Activated CD4-positive, alpha-beta T cell treated with anti-CD3 and anti-CD28 coated beads for 36 hours (primary cell): ENCODE data around the gene RIMBP2. TPM values are rescaled to one million over a fixed set of nuclear protein-coding genes. Genes with fewer than 3 reads are reported as not detected.
"Not testable (repeated sequence)": the region's sequence is repeated elsewhere in the genome, so short reads cannot be mapped to it uniquely, and the experiment has no call there.

Experiments
- ATAC-seq: fragments of 200-7000 bp; cut with Tn5 transposase; one replicate; pipeline ENCODE4 v1.10.0; 2021; ENCODE audit warnings: mild to moderate bottlenecking, moderate library complexity
- CTCF ChIA-PET: fragments of 350-600 bp; sonication (Branson Sonifier 250); formaldehyde crosslinking; loops from one replicate; lab custom pipeline; 2021; ENCODE audit warnings: antibody characterized with exemption; lab: Charles Lee
- POLR2A ChIA-PET: fragments of 350-600 bp; sonication (Branson Sonifier 250); formaldehyde crosslinking; loops from one replicate; lab custom pipeline; 2021; ENCODE audit warnings: antibody characterized with exemption, inconsistent platforms; lab: Charles Lee
- DNase-seq: peaks from one replicate; pipeline ENCODE4 v3.0.0-alpha.2; 2020
- H3K27ac Mint-ChIP-seq: one replicate; pipeline ENCODE4 v1.8.0; 2021; ENCODE audit warnings: mixed read lengths
- H3K27me3 Mint-ChIP-seq: one replicate; pipeline ENCODE4 v1.8.0; 2021; ENCODE audit warnings: mixed read lengths
- H3K36me3 Mint-ChIP-seq: one replicate; pipeline ENCODE4 v1.8.0; 2021; ENCODE audit warnings: low read depth, mixed read lengths
- H3K4me1 Mint-ChIP-seq: one replicate; pipeline ENCODE4 v1.8.0; 2021; ENCODE audit warnings: mixed read lengths
- H3K4me3 Mint-ChIP-seq: one replicate; pipeline ENCODE4 v1.8.0; 2021; ENCODE audit warnings: mild to moderate bottlenecking, moderate library complexity, mixed read lengths
- H3K9me3 Mint-ChIP-seq: one replicate; pipeline ENCODE4 v1.8.0; 2021; ENCODE audit warnings: low read depth, mixed read lengths
- intact Hi-C, 2 experiments: fragments of 100-400 bp; cut with DNase I in 1 of 2; cut with micrococcal nuclease in 1 of 2; formaldehyde crosslinking; loops; one replicate each; pipeline versions ENCODE4 v1.14.2 to v1.15.1; 2022 to 2024; cut with DNase I, micrococcal nuclease
- total RNA-seq, 2 experiments: library from RNA; stranded (reverse); gene quantifications; one replicate each; pipeline ENCODE4 v1.2.3, GENCODE V29; 2021

Gene RIMBP2
- total RNA-seq, 2 experiments from 2014 or later, result not detected

- intact Hi-C loops, result loop anchor here (1.0 to 10.0 kb wide), 7 partner anchors 288 to 704 kb away; no protein-coding TSS in a partner anchor
- H3K36me3 Mint-ChIP-seq, result no peaks in the 10 kb centered on the region
- no peak overlapping the region for H3K27ac Mint-ChIP-seq
Observed at GRCh38 chr12:130748786-130749185, 32.7 kb upstream of the RIMBP2 start.

GRCh38 chr12:130747867-130748740 is 32.0 kb upstream of the RIMBP2 start:
- H3K9me3 Mint-ChIP-seq, result no peaks in the 10 kb centered on the region
- peaks cover 7% of the 10 kb centered on the region for H3K4me1 Mint-ChIP-seq
- ATAC-seq (peak; percentile 93), DNase-seq (peak; percentile 89)
- no peak overlapping the region for H3K27ac Mint-ChIP-seq
- no peak overlapping the region for H3K4me3 Mint-ChIP-seq
- intact Hi-C loops, result loop anchor here (1.0 to 10.0 kb wide), 7 partner anchors 288 to 703 kb away; no protein-coding TSS in a partner anchor
- no peaks in the 10 kb centered on the region for H3K36me3 Mint-ChIP-seq
- peaks cover 7% of the 10 kb centered on the region for H3K27me3 Mint-ChIP-seq
- ChIA-PET CTCF (interaction anchor here (0.6 to 1.8 kb wide), 10 partner anchors 11 to 844 kb away, joined by 3 to 6 read pairs (median 3); no protein-coding TSS in a partner anchor), POLR2A (interaction anchor here (0.6 kb wide), 1 partner anchor 29 kb away, joined by 5 read pairs; no protein-coding TSS in a partner anchor)

More at GRCh38 chr12:130748786-130749185, 32.7 kb upstream of the RIMBP2 start:
- H3K27me3 Mint-ChIP-seq, result peaks cover 7% of the 10 kb centered on the region
- ChIA-PET CTCF (interaction anchor here (0.6 to 1.4 kb wide), 6 partner anchors 12 to 843 kb away, joined by 3 to 5 read pairs (median 3); no protein-coding TSS in a partner anchor), POLR2A (no interaction called here)
- H3K4me3 Mint-ChIP-seq, result no peak overlapping the region
- H3K4me1 Mint-ChIP-seq, result peaks cover 7% of the 10 kb centered on the region
- H3K9me3 Mint-ChIP-seq, result no peaks in the 10 kb centered on the region
- ATAC-seq, result no peak
- no peak for DNase-seq

GRCh38 chr12:130746546-130746945 is 30.4 kb upstream of the RIMBP2 start:
- H3K27me3 Mint-ChIP-seq, result peaks cover 9% of the 10 kb centered on the region
- ChIA-PET POLR2A (no interaction called here), CTCF (interaction anchor here (0.7 to 1.8 kb wide), 4 partner anchors 16 to 465 kb away, joined by 3 to 6 read pairs (median 4); no protein-coding TSS in a partner anchor)
- H3K27ac Mint-ChIP-seq, result no peak overlapping the region
- DNase-seq, result no peak
- H3K4me1 Mint-ChIP-seq, result peaks cover 7% of the 10 kb centered on the region
- intact Hi-C loops, result loop anchor here (5.0 to 10.0 kb wide), 4 partner anchors 344 to 702 kb away; no protein-coding TSS in a partner anchor
- ATAC-seq, result no peak
- H3K36me3 Mint-ChIP-seq, result no peaks in the 10 kb centered on the region
- H3K9me3 Mint-ChIP-seq, result no peaks in the 10 kb centered on the region
- H3K4me3 Mint-ChIP-seq, result no peak overlapping the region

GRCh38 chr12:130745921-130746320 is 29.8 kb upstream of the RIMBP2 start:
- Mint-ChIP-seq H3K36me3 (no peaks in the 10 kb centered on the region), H3K4me1 (peaks cover 7% of the 10 kb centered on the region), H3K9me3 (no peaks in the 10 kb centered on the region), H3K4me3 (no peak overlapping the region), H3K27ac (no peak overlapping the region), H3K27me3 (peaks cover 9% of the 10 kb centered on the region)
- intact Hi-C loops, result loop anchor here (5.0 to 10.0 kb wide), 4 partner anchors 344 to 701 kb away; no protein-coding TSS in a partner anchor
- ChIA-PET CTCF (interaction anchor here (0.7 to 1.8 kb wide), 3 partner anchors 15 to 465 kb away, joined by 3 to 6 read pairs (median 4); no protein-coding TSS in a partner anchor), POLR2A (no interaction called here)
- ATAC-seq (no peak), DNase-seq (no peak)

GRCh38 chr12:130744274-130744673 is 28.2 kb upstream of the RIMBP2 start:
- intact Hi-C loops, result loop anchor here in 1 of 2 experiments (10.0 kb wide), 1 partner anchor 699 kb away; no protein-coding TSS in a partner anchor
- no peak overlapping the region for H3K27ac Mint-ChIP-seq

GRCh38 chr12:130743606-130744005 is 27.5 kb upstream of the RIMBP2 start:
- POLR2A ChIA-PET, result no interaction called here
- intact Hi-C loops, result loop anchor here in 1 of 2 experiments (10.0 kb wide), 1 partner anchor 699 kb away; no protein-coding TSS in a partner anchor
- Mint-ChIP-seq H3K36me3 (no peaks in the 10 kb centered on the region), H3K27ac (no peak overlapping the region), H3K27me3 (peaks cover 15% of the 10 kb centered on the region), H3K4me1 (peaks cover 7% of the 10 kb centered on the region), H3K9me3 (no peaks in the 10 kb centered on the region), H3K4me3 (no peak overlapping the region)
- no peak for DNase-seq
- CTCF ChIA-PET, result no interaction called here
- ATAC-seq, result no peak

More at GRCh38 chr12:130744274-130744673, 28.2 kb upstream of the RIMBP2 start:
- no peak for DNase-seq
- ATAC-seq, result no peak
- POLR2A ChIA-PET, result no interaction called here
- H3K27me3 Mint-ChIP-seq, result peaks cover 15% of the 10 kb centered on the region
- H3K36me3 Mint-ChIP-seq, result no peaks in the 10 kb centered on the region
- no peaks in the 10 kb centered on the region for H3K9me3 Mint-ChIP-seq
- CTCF ChIA-PET, result no interaction called here
- peaks cover 7% of the 10 kb centered on the region for H3K4me1 Mint-ChIP-seq
- no peak overlapping the region for H3K4me3 Mint-ChIP-seq

- H3K27ac Mint-ChIP-seq, result no peak overlapping the region
- POLR2A ChIA-PET, result no interaction called here
- intact Hi-C loops, result loop anchor here in 1 of 2 experiments (10.0 kb wide), 1 partner anchor 698 kb away; no protein-coding TSS in a partner anchor
- DNase-seq (no peak), ATAC-seq (no peak)
- H3K36me3 Mint-ChIP-seq, result no peaks in the 10 kb centered on the region
- CTCF ChIA-PET, result no interaction called here
- peaks cover 14% of the 10 kb centered on the region for H3K27me3 Mint-ChIP-seq
- no peaks in the 10 kb centered on the region for H3K9me3 Mint-ChIP-seq
- H3K4me1 Mint-ChIP-seq, result peaks cover 6% of the 10 kb centered on the region
- H3K4me3 Mint-ChIP-seq, result no peak overlapping the region
Observed at GRCh38 chr12:130743176-130743575, 27.1 kb upstream of the RIMBP2 start.

- POLR2A ChIA-PET, result no interaction called here
- peaks cover 12% of the 10 kb centered on the region for H3K27me3 Mint-ChIP-seq
- H3K4me3 Mint-ChIP-seq, result no peak overlapping the region
- H3K4me1 Mint-ChIP-seq, result peaks cover under 1% of the 10 kb centered on the region
- DNase-seq (no peak), ATAC-seq (no peak)
- H3K9me3 Mint-ChIP-seq, result no peaks in the 10 kb centered on the region
- intact Hi-C loops, result loop anchor here in 1 of 2 experiments (10.0 kb wide), 1 partner anchor 698 kb away; no protein-coding TSS in a partner anchor
- no peak overlapping the region for H3K27ac Mint-ChIP-seq
- H3K36me3 Mint-ChIP-seq, result no peaks in the 10 kb centered on the region
- CTCF ChIA-PET, result no interaction called here
Observed at GRCh38 chr12:130742716-130743115, 26.6 kb upstream of the RIMBP2 start.

- H3K4me1 Mint-ChIP-seq, result no peaks in the 10 kb centered on the region
- ATAC-seq (no peak), DNase-seq (no peak)
- intact Hi-C loops, result loop anchor here in 1 of 2 experiments (10.0 kb wide), 1 partner anchor 697 kb away; no protein-coding TSS in a partner anchor
- no peaks in the 10 kb centered on the region for H3K9me3 Mint-ChIP-seq
- H3K27me3 Mint-ChIP-seq, result peaks cover 17% of the 10 kb centered on the region
- ChIA-PET POLR2A (no interaction called here), CTCF (interaction anchor here (0.7 kb wide), 1 partner anchor 282 kb away, joined by 3 read pairs; no protein-coding TSS in a partner anchor)
- H3K4me3 Mint-ChIP-seq, result no peak overlapping the region
- no peaks in the 10 kb centered on the region for H3K36me3 Mint-ChIP-seq
- no peak overlapping the region for H3K27ac Mint-ChIP-seq
Observed at GRCh38 chr12:130742112-130742511, 26.0 kb upstream of the RIMBP2 start.

- Mint-ChIP-seq H3K36me3 (no peaks in the 10 kb centered on the region), H3K27ac (no peak overlapping the region), H3K4me3 (no peak overlapping the region), H3K27me3 (peaks cover 19% of the 10 kb centered on the region), H3K9me3 (no peaks in the 10 kb centered on the region), H3K4me1 (no peaks in the 10 kb centered on the region)
- ATAC-seq (no peak), DNase-seq (no peak)
- ChIA-PET CTCF (no interaction called here), POLR2A (no interaction called here)
- intact Hi-C loops, result no loop called here
Observed at GRCh38 chr12:130739571-130739970, 23.5 kb upstream of the RIMBP2 start.

GRCh38 chr12:130738403-130738802 is 22.3 kb upstream of the RIMBP2 start:
- H3K27ac Mint-ChIP-seq, H3K4me3 Mint-ChIP-seq, H3K36me3 Mint-ChIP-seq, H3K9me3 Mint-ChIP-seq, DNase-seq, H3K4me1 Mint-ChIP-seq, POLR2A ChIA-PET, ATAC-seq, intact Hi-C loops: not testable (repeated sequence)
- H3K27me3 Mint-ChIP-seq, result peaks cover 21% of the 10 kb centered on the region
- CTCF ChIA-PET, result interaction anchor here (0.7 kb wide), 1 partner anchor 11 kb away, joined by 3 read pairs; no protein-coding TSS in a partner anchor
